ENCODE results near the gene NHS.

NHS gene

GRCh38 chrX:17779434-17779833, 404.4 kb downstream of the NHS start:
- no peak for DNase-seq (ENCODE audit: low read depth in 2 of 2)

Measured in stimulated activated CD8-positive, alpha-beta memory T cell treated with anti-CD3 and anti-CD28 coated beads, Interleukin-2, amount 100 ng/mL, for 1 hour (primary cell).